Left lung (tissue), 10 donors: ENCODE results near the gene GALNT10. TPM values are rescaled to one million over a fixed set of nuclear protein-coding genes. Genes with fewer than 3 reads are reported as not detected.

Experiments
- ATAC-seq: fragments of 200-7000 bp; cut with Tn5 transposase; one replicate; pipeline ENCODE4 v1.9.1; 2020; ENCODE audit warnings: moderate library complexity
- DNase-seq, 4 donors: peaks; one replicate each; pipeline ENCODE4 v3.0.0-alpha.2; 2013 to 2020
- H3K27ac ChIP-seq, 2 donors: fragments of 200-600 bp; sonication (generic) in 1 of 2; one replicate each; pipeline versions ENCODE4 v1.5.0 to v1.8.0; 2020 to 2021
- H3K27me3 ChIP-seq, 2 donors: fragments of 200-600 bp; sonication (generic) in 1 of 2; one replicate each; pipeline versions ENCODE4 v1.5.0 to v1.8.0; 2020 to 2021
- H3K36me3 ChIP-seq, 2 donors: fragments of 200-600 bp; sonication (generic) in 1 of 2; one replicate each; pipeline versions ENCODE4 v1.5.0 to v1.8.0; 2020 to 2021
- H3K4me1 ChIP-seq, 2 donors: fragments of 200-600 bp; one replicate each; pipeline ENCODE4 v1.8.0; 2021
- H3K4me3 ChIP-seq, 2 donors: fragments of 200-600 bp; sonication (generic) in 1 of 2; one replicate each; pipeline versions ENCODE4 v1.5.0 to v1.8.0; 2020 to 2021; ENCODE audit warnings: mild to moderate bottlenecking in 1 of 2
- H3K9me3 ChIP-seq, 2 donors: fragments of 200-600 bp; sonication (generic) in 1 of 2; one replicate each; pipeline versions ENCODE4 v1.5.0 to v1.8.0; 2020 to 2021
- CTCF ChIP-seq, 2 donors: fragments of 200-600 bp; sonication (generic) in 1 of 2; IDR thresholded peaks; one replicate each; pipeline versions ENCODE4 v1.5.0 to v1.8.0; 2021; ENCODE audit warnings: antibody characterized with exemption in 2 of 2
- intact Hi-C, 2 donors: fragments of 100-400 bp; cut with DNase I; formaldehyde crosslinking; loops; one replicate each; pipeline versions ENCODE4 v1.11.2 to v1.14.2; 2022
- polyA plus RNA-seq, 6 donors: library from polyadenylated mRNA; unstranded; fragments of 120-200 nt; gene quantifications; one replicate each; pipeline ENCODE4 v1.2.1, GENCODE V29; 2013; ENCODE audit not compliant: insufficient read length in 6 of 6
- total RNA-seq, 2 donors: library from RNA; stranded (reverse); fragmentation: NEBNext Ultra II Directional; extraction: Animal tissue kit (Norgen Biotek cat#: 25700); gene quantifications; one replicate each; pipeline ENCODE4 v1.2.1, GENCODE V29; 2021
- donor health status: DM: no; HTN: yes; CAD: no.
- donor health status: DM: no; HTN: no; CAD: no.

GALNT10 gene
- total and polyA plus RNA-seq, 8 donors, result 21.2 to 117 (median 25.7) TPM

DNA sequence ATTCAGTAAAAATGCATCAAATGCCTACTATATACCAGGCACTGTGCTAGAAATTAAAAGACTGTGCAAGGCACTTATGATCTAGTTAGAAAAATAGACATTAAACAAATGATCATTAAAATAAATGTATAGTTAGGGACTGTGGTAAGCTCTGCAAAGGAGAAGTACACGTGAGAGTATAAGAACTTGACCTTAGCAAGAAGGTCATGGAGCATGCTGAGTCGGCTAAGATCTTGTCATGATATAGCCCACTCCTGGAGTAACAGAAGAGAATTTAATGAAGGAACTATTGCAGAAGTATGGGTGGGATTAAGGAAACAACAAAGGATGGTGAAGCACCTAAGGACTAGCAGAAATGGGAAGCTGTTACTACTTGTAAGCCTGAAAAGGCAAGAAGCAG, 231.8 kb downstream of the GALNT10 start:
- TF ChIP-seq CTCF (IDR thresholded peaks at IDR 0.05), result no peak
- no peak for DNase-seq
- Histone ChIP-seq H3K36me3 (peaks cover 0 to 36% of the 10 kb centered on the region in 2 donors), H3K4me3 (no peak overlapping the region), H3K4me1 (no peaks in the 10 kb centered on the region), H3K27ac (no peak overlapping the region), H3K9me3 (no peaks in the 10 kb centered on the region), H3K27me3 (no peaks in the 10 kb centered on the region)
- ATAC-seq, result no peak
- intact Hi-C loops, result no loop called here

DNA sequence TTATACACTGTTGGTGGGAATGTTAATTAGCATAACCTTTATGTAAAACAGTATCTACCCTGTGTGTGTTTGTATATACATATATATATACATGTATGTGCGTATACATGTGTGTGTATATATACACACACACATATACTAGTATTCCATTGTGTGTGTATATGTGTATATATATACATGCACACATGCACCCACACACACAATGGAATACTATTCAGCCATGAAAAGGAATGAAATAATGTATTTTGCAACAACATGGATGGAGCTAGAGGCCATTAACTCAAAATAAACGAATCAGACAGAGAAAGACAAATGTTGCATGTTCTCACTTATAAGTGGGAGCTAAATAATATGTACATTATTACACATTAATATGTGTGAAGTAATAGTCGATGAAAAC, 237.7 kb downstream of the GALNT10 start:
- Histone ChIP-seq H3K9me3 (no peaks in the 10 kb centered on the region), H3K36me3 (no peaks in the 10 kb centered on the region), H3K27ac (no peak overlapping the region), H3K4me1 (no peaks in the 10 kb centered on the region), H3K27me3 (no peaks in the 10 kb centered on the region), H3K4me3 (no peak overlapping the region)
- TF ChIP-seq CTCF (IDR thresholded peaks at IDR 0.05), result no peak
- ATAC-seq (no peak), DNase-seq (no peak)
- intact Hi-C loops, result no loop called here

DNA sequence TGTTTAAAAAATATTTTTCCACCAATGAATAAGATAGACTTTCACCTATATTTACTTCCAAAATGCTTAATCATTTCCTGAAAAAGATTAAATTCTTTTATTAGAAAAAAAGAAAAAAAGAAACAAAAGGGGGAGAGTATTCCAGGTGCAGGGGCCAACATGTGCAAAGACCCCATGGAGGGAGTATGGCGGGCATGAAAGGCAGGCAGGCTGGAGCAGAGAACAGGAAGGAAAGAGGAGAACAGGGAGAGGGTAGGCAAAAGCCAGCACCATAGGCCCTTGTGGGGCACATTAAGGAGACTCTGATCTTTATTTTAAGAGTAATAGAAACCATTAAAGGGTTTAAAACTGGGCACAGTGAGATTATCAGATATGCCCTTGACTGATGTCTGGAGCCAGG, 238.8 kb downstream of the GALNT10 start:
- no peak for DNase-seq
- no peak for TF ChIP-seq CTCF (IDR thresholded peaks at IDR 0.05)

GRCh38 chr5:154430466-154430865, 239.9 kb downstream of the GALNT10 start:
- no peaks in the 10 kb centered on the region for H3K27me3 ChIP-seq
- H3K27ac ChIP-seq, result no peak overlapping the region
- DNase-seq, result no peak
- H3K9me3 ChIP-seq, result no peaks in the 10 kb centered on the region
- TF ChIP-seq CTCF (IDR thresholded peaks at IDR 0.05), result no peak
- peaks cover 0 to 14% of the 10 kb centered on the region in 2 donors for H3K36me3 ChIP-seq
- intact Hi-C loops, result no loop called here
- no peaks in the 10 kb centered on the region for H3K4me1 ChIP-seq
- H3K4me3 ChIP-seq, result no peak overlapping the region
- no peak for ATAC-seq

More for the DNA sequence above, 238.8 kb downstream of the GALNT10 start:
- Histone ChIP-seq H3K4me3 (no peak overlapping the region), H3K27me3 (no peaks in the 10 kb centered on the region), H3K4me1 (no peaks in the 10 kb centered on the region), H3K27ac (no peak overlapping the region), H3K36me3 (peaks cover 0 to 3% of the 10 kb centered on the region in 2 donors), H3K9me3 (no peaks in the 10 kb centered on the region)
- intact Hi-C loops, result no loop called here
- ATAC-seq, result no peak

GRCh38 chr5:154430961-154431630, 240.6 kb downstream of the GALNT10 start:
- H3K4me3 ChIP-seq, result no peak overlapping the region
- TF ChIP-seq CTCF (IDR thresholded peaks at IDR 0.05), result no peak
- ATAC-seq (no peak), DNase-seq (no peak)
- no peaks in the 10 kb centered on the region for H3K27me3 ChIP-seq
- intact Hi-C loops, result no loop called here
- H3K36me3 ChIP-seq, result peaks cover 0 to 20% of the 10 kb centered on the region in 2 donors
- H3K4me1 ChIP-seq, result no peaks in the 10 kb centered on the region
- H3K27ac ChIP-seq, result no peak overlapping the region
- no peaks in the 10 kb centered on the region for H3K9me3 ChIP-seq
